ENCODE measurements around the gene COL27A1.

The COL27A1 gene

DNA sequence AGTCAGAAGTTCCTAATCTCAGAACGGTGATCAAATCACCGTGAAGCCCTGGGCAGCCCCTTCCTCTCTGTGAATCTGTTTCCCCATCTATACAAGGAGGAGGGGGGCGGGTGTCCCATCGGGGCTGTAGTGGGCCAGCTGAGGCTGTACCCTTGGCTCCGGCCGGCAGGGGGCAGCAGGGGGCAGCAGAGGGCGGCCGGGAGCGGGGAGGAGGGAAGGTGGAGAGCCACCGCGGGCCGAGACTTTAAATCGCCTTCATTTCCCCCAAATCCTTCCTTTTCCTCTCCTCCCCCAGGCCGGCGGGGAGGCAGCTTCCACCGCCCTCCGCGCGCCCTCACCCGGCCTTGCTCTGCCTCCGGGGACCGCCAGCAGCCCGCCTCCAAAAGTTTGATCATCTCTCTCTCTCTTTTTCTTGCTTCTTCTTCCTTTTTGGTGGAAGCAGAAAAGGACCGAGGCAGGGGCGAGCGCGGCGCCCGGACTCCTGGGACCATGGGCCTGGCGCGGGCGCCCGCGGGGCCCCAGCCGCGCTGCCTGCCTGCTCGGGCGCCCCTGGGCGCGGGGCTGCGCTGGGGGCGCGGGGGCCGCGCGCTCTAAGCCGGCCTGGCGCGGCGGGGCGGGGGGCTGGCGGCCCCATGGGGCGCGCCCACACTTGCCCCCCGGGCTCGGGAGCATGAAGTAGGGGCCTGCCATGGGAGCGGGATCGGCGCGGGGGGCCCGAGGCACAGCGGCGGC is at the start of gene COL27A1:
Gene COL27A1, plus strand, starts transcription at position 275 of the 732 bp plus-strand sequence. Its CDS starts 414 bp downstream, at position 689.
- peak; percentile 91 for DNase-seq (ENCODE audit: low spot score)

DNA sequence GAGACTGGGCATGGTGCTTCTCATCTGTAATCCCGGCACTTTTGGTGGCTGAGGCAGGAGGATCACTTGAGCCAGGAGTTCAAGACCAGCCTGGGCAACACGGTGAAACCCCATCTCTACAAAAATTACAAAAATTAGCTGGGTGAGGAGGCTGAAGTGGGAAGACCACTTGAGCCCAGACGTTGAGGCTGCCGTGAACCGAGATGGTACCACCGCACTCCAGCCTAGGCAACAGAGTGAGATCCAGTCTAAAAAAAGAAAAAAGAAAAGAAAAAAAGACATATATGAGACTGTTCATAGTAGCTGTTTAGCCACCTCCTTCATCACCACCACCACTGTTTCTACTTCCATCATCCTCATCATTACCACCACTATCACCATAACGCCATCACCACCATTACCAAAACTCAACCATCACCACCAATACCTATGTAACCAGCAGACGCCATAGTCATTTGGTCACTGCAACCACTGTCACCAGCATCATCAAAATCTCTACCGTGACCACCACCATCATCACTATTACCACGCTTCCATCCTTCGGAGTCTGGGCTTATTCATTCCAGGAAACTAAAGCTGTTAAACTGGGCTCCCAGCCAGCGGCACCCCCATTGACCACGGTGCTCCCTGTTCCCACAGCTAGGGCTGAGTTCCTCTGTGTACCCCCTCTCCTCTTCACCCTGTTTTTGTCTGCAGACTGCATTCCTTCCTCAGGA is 47.9 kb upstream of the COL27A1 start:
- DNase-seq (ENCODE audit: low spot score): no peak

DNA sequence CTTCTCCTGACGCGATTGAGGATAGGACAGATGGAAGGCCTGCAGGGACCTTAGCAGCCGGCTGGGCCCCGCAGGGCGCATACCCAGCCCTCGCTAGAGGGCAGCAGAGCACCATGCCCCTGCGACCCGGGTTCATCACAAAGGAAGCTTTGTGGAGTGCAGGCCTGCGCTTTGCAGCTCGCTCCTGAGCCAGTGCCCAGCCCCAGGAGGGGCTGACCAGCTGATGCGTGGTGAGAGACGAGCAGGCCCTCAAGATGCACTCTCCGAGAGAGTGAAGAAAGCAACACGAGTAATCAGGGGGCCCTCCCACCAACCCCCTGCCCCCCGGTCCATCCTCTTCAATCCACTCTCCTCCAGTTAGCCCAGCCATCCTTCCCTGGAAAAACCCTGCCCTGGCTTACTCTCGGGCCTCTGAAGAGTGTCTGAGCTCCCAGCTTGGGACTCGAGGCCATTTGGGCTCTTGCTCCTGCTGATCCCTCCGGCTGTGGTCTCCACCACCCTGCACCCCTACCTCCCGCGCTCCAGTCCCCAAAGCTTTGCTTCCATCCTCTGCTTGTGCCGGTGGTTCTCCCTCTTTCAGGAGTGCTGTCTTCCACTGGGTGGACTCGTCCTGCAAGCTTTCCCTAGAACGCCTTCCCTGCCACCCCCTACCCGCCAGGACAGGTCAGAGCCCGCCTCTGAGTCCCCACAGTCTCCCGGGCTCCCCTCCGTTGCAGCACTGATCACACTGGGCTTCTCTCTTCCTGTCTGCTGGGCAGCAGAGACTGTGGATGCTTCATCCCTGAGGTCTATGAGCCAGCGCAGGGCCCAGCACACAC is 47.1 kb upstream of the COL27A1 start:
- peak; percentile 91 for DNase-seq (ENCODE audit: low spot score)

DNA sequence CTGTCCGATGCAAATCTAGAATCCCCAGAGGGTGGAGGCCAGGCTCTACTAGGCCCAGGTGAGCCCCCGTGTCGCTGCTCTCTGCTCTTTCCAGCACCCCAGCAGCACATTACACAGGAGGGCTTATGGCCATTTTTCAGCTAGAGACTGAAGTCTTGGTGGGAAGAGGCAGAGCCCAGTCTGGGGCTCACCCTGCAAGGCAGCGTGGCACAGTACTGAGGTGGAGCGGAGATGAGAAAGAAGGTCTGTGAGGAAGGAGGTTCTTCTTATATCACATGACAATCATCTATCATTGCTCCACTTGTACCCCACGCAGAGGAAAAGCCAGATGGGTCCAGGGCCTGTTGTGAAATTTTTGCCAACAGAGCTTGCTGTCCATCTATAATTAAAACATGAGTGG is 46.2 kb upstream of the COL27A1 start:
- DNase-seq (ENCODE audit: low spot score): no peak

DNA sequence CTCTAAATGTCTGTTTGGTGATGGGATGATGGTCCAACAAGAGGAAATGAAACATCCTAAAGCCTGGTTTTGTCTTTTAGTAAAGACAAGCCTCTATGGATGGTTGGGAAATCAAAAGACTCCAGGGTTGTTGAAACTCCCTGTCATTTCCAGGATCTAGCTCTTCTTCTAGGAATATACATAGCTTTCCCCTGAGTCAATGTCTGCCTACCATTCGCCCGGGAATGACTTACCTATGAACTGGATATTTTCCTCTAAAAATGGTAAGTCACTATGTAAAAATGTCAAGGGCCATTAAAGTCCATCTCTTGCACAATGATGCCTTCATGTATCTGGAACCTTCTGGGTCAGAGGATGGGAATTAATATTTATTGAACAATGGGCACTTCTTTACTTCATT is 45.2 kb upstream of the COL27A1 start:
- DNase-seq (ENCODE audit: low spot score): peak; percentile 72

DNA sequence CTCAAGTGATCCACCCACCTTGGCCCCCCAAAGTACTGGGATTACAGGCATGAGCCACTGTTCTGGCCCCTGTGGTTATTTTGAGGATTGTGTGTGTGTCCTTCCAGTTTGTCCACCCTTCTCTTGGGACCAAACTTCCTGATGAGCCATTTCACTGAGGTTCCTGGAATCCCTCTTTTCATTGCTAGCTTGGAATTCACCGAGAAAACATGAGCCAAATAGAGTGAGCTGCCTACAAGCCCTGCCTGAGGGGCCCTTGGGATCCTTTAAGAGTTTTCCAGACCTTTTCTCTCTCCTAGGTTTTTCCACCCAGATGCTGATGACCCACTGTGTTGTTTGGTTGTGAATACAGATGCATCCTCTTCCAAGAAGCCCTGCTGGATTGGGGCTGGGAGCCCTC is 43.0 kb upstream of the COL27A1 start:
- peak; percentile 54 for DNase-seq (ENCODE audit: low spot score)

DNA sequence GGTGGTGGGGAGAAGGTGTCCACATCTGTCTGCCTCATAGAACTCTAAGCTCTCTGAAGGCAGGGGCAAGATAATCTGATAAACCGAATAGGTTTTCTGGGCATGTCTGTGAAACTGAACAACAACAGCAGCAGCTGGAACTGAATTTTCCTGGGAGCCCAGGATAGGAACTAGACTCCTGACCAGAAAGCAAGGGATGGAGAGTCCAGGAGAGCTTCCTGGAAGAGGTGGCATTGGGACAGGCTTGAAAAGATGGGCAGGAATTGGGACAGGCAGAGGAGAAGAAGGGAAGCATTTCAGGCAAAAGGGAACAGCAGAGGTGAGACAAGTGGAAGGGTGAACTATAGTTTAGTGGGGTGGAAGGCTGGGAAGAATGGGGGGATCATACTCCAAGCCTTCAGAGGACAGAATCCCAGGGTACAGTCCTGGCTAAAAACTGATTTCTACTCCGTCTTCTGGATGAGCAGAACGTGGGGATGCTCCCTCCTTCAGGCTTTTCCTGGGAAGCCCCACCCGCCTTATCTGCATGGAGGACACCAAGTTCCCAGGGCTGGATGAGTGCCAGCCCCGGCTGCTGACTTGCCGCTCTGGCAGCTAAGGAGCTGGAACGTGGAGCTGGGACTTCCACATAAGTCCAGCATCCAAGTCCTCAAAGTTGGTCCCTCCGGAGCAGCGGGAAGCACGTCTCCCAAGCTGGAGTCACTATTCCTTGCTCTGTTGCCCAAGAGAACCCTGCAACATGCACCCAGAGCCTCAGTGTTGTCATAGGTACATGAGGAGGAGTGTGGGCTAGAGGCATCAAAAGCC is 42.4 kb upstream of the COL27A1 start:
- peak; percentile 78 for DNase-seq (ENCODE audit: low spot score)

DNA sequence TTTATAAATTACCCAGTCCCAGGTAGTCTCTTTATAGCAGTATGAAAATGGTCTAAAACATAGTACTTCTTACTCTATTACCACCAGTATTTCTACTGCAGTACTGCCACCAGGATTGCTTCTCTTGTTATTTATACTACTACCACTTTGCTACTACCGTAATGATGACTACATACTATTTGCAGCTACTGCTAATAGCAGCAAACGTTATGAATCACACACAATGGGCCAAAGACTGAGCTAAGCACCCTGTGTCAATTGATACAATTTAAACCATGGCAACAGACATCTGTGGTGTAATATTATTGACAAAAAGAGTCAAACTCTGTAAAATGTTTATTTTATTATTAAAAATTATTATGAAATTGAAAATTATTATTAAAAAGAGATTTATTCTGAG is 41.0 kb upstream of the COL27A1 start:
- DNase-seq (ENCODE audit: low spot score): no peak

DNA sequence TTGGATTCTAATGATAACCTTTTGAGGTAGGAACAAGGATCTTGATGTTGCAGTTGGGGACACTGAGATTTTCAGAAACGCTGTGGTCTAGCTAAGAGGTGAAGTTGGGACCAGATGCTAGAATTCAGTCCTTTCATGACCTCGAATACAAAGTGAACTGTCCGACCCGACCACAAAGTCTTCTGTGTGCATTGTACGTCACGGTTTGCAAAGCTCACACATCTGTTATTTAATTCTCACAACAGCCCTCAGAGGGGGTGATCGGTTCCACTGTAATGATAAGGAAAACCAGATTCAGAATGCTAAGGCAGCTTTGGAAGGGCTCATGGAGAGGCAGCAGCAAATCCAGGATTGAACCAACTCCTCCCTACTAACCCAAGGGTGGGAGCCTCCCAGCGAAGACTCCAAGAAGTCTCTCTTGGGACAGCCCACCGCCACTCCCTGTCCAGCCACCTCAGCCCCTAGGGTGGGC is 39.6 kb upstream of the COL27A1 start:
- no peak for DNase-seq (ENCODE audit: low spot score)

DNA sequence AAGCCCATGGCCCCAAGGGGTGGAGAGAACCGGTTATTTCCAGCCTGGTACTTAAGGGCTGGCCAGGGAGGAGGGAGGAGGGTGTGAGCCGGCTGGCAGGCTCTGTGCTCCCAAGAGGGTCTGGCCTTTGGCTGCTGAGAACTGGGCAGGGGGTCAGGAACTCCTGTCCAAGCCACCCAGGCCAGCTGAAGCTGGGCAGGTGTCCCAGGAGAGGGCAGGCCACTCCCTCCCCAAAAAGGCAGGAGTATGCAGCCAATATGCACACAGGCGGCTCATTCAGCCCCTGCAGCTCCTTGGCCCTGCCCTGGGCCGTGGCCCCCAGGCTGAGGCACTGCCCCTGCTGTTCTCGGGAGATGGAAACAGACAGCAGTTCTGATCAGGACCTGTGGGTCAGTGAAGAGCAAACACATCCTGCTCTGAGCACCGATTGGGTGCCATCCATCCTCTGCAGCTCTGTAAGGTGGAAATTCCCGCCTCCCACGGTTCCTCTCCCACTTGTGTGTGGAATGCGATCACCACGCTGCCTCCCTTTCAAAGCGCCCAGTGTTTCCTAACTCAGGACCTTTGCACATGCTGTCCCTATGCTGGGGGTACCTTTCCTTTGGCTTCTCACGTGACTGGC is 39.1 kb upstream of the COL27A1 start:
- DNase-seq (ENCODE audit: low spot score): no peak

DNA sequence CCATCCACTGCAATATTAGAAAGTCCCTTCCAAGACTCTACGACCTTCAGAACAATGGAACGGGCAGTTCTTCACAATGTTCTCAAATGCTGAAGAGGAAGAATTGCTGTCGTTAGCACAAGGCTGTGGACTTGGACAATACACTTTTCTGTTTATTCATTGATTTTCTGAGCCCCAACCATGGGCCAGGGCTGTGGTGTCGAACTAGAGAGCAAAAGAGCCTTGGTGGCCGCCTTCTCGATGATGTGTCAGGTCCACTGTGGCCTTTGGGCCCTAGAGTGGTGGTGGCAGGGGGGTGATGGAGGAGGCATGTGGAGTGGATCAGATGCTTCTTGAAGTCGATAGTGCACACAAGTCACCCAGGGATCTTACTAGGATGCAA is 37.7 kb upstream of the COL27A1 start:
- DNase-seq (ENCODE audit: low spot score): no peak

DNA sequence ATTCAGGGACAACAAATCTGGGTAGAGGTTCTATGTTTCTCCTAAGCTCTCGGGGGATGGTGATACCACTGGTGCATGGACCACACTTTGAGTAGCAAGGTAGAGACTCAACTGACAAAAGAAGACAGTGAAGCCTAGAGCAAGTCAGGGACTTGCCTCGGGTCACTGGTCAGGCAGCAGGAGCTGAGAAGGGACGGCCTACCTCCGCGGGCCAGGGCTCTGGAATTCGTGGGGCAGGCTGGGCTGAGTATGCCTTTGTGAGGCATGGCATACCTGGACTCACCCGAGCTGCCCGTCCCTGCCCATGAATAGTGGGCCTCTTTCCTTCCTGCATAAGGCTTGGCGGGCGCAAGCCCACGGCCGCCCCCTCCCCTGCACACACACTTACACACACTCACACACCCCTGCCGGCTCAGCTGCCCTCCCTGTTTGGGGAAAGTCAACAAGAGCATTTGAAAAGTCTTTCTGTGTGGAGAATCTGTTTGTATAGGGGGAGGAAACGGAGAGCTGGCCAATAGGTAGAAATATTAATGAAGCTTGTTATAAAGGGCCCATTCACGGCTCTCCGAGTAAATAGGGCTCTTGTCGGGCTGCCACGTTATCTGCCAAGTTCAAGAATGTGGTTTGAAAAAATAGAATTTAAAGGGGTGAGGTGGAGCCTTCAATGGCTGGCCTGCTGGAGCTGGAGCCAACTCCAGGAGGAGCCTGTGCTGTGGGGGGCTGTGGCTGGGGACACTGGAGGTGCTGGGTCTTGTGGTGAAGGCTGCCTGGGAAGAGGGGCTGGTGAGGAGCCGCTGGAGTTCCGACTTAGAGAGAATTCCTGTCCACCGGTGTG is 37.1 kb upstream of the COL27A1 start:
- DNase-seq (ENCODE audit: low spot score): no peak

DNA sequence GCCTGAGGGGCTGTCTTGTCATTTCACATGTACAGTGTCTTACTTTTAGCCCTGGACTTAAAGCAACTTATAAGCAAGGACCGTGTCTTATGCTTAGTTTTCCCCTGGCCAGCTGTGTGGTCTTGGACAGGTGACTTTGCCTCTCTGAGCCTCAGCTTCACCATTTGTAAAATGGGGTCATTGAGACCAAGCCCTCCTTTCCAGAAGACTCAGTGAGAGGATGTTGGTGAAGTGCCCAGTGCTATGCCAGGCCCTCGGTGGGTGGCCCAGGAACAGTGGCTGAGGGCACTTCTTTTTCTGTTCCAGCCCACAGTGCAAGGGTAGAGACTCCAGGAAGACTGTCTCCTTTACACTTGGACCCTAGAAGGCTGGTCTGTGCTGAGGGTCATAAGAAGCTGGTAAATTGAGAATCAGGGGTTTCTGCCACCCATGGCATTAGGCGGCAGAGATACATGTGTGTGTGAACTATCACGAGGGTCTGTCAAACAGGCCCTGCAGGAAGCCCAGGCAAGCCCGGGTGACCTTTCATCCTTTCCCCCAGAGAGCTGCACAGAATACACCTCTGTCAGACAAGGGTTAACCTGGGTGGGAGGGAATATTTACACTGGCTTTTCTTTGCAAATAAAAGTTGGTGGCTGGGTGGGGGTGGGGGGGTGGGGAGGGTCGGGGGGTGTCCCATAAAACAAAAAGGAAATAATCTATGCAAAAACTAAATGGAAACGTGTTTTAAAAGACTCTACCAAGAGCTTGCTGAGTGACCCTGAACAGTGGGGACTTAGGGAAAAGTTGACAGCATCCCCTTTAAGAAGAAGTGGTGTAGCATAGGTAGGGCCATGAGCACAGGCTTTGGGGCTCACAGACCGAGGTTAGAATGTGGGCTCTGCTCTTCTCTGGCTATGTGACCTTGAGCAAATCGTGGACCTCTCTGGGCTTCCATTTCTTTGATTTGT is 35.8 kb upstream of the COL27A1 start:
- no peak for DNase-seq (ENCODE audit: low spot score)

DNA sequence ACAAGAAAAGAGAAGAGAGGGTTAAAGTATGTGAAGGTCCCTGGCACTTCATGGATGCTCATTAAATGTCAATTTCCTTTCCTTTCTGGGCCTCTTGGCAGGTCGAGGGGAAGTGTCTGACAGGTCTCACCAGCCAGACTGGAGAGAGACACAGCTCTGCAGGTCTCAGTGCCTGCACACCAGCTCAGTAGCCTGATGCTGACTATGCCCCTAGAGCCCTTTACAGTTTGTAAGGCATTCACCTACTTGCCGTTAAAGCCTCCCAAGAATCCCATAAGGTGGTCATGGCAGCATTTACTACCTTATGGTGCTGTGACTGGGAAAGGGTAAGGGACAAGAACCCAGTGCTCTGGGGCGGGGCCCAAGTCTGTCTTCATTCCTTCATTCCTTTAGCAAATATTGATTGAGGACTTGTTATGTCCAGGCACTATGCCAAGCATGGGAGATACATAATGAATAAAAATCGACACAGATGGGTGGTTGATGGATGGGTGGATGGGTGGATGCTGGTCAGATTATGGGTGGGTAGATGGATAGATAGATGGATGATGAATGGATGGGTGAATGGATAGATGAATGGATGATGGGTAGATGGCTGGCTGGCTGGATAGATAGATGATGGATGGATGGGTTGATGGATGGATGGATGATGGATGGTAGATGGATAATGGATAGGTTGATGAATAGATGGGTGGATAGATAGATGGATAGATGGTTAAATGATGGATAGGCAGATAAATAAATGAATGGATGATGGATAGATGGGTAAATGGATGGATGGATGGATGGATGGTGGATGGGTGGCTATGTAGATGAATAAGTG is 34.9 kb upstream of the COL27A1 start:
- DNase-seq (ENCODE audit: low spot score): no peak

DNA sequence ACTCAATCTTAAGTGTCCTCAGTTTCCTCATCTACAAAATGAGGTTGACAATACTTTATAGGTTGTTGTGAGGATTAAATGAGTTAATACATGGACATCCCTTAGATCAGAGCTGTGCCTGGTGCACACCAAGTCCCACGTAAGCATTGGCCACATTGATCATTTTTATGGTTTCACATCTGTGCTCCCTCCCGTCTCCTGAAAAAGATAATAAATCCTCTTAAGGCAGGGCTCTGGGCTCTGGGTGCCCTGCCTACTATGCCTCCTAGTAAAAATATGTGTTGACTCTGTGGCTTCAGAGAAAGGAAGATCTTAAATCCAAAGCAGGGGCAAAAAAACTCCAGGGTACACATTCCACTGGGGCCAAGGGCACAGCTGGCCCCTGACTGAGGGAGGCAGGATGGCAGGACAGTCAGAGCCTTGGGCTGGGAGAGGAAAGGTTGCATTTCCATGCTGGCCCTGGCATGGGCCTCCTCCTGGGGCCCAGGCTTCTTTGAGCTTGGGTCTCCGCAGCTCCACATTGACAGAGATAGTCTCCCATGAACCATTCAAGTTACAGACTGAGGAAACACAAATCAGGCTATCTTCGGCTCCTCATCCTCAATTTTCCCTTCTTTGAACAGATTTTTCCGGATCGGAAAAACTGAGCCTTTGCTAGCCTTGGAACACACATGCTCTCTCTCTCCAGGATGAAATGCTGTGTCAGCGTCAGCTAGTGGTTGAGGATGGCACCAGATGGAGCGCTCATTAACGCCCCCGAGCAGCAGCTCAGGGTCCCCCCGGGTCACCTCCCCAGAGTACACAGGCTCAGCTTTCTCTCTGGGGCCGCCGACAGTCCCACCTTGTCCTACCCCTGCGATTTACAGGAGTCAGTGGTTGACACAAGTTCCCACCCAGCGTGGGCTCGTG is 33.9 kb upstream of the COL27A1 start:
- DNase-seq (ENCODE audit: low spot score): no peak

DNA sequence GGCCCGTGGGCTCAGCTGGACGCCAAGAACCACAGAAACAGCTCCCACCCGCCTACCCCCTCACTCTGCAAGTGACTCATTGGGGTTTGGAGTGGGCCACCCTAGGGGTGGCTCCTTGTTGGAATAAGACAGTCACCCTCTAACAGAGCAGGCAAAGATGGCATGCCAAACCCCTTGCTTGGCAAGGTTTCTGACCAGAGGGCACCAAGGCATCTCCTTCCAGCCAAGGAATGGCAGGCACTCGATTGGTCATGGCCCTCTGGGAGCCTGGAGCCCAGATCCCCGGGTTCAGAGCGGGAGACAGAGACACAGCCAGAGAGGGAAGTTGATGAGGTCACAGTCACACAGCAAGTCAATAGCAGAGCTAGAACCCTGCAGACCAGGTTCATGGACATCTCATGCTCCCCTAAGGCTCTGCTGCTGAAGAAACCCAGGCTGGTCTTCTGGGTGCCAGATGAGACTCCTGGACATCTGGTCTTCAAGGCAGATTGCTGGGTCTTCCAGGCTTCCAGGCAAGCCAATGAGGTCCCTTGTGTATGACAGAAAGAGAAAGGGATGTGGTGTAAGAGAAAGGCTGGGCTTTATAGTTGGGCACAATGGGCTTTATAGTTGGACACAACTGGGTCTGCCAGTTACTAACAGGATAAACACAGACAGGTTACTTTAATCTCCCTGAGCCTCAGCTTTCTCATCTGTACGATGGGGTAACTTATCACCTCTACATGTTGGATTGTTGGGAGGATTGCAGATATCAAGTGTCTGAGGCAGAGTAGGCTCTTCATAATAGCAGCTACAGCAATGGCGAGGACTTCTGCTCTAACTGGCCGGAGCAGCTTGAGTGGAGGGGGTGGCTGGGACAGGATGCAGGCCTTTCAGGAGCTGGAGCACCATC is 33.0 kb upstream of the COL27A1 start:
- no peak for DNase-seq (ENCODE audit: low spot score)
